Esophagus muscularis mucosa (tissue), 4 donors: ENCODE results near the gene KANTR. TPM values are rescaled to one million over a fixed set of nuclear protein-coding genes. Genes with fewer than 3 reads are reported as not detected.

Experiments
- DNase-seq: peaks from one replicate; pipeline ENCODE4 v3.0.0-alpha.2; 2017; ENCODE audit errors: extremely low spot score
- H3K27ac ChIP-seq, 4 donors: fragments of 200-600 bp; sonication (generic); replicated peaks in 1 of 4; 1 replicate in 3 of 4; 2 replicates in 1 of 4; pipeline ENCODE4 v1.5.1; 2016 to 2019; ENCODE audit warnings: mild to moderate bottlenecking in 1 of 4
- H3K27me3 ChIP-seq, 4 donors: fragments of 200-600 bp; sonication (generic); one replicate each; pipeline versions ENCODE4 v1.5.1 to v1.6.0; 2016 to 2019
- H3K36me3 ChIP-seq, 4 donors: fragments of 200-600 bp; sonication (generic); one replicate each; pipeline ENCODE4 v1.5.1; 2016 to 2019
- H3K4me1 ChIP-seq, 4 donors: fragments of 200-600 bp; sonication (generic); one replicate each; pipeline ENCODE4 v1.5.1; 2016 to 2019
- H3K4me3 ChIP-seq, 4 donors: fragments of 200-600 bp; sonication (generic); 1 replicate in 2 of 4; 2 replicates in 2 of 4; pipeline ENCODE4 v1.5.1; 2016 to 2019; ENCODE audit warnings: mild to moderate bottlenecking in 4 of 4, moderate library complexity in 1 of 4
- H3K9me3 ChIP-seq, 4 donors: fragments of 200-600 bp; sonication (generic); 1 replicate in 3 of 4; 2 replicates in 1 of 4; pipeline ENCODE4 v1.5.1; 2016 to 2019
- EP300 ChIP-seq: sonication (generic); formaldehyde crosslinking; IDR thresholded peaks from one replicate; pipeline ENCODE4 v1.6.1; 2017; ENCODE audit warnings: antibody characterized with exemption
- POLR2A ChIP-seq: fragments of 450-650 bp; IDR thresholded peaks from one replicate; pipeline ENCODE4 v1.6.1; 2017; ENCODE audit warnings: antibody characterized with exemption, moderate library complexity, mild to moderate bottlenecking, low read depth
- POLR2AphosphoS5 ChIP-seq, 2 donors: sonication (generic); formaldehyde crosslinking; IDR thresholded peaks; one replicate each; pipeline ENCODE4 v1.6.1; 2017; ENCODE audit warnings: antibody characterized with exemption in 2 of 2
- WGBS: methylation state at CpG from one replicate; pipeline ENCODE4 v1.1.5; 2018; 5-methylcytosine and 5-hydroxymethylcytosine counted together
- intact Hi-C: fragments of 100-400 bp; cut with DNase I; formaldehyde crosslinking; loops from one replicate; pipeline ENCODE4 v1.15.1; 2023
- total RNA-seq, 4 donors: library from RNA; depleted of rRNA; stranded (reverse); fragments of >200 nt; gene quantifications; one replicate each; pipeline versions ENCODE4 v1.1.0 to v1.2.1, GENCODE V29; 2016
- TF ChIP-seq, protein P1 (sequence below), 3 experiments: fragments of 200-600 bp in 2 of 3; fragments of 450-650 bp in 1 of 3; sonication (generic) in 2 of 3; IDR thresholded peaks; one replicate each; pipeline ENCODE4 v1.5.1; 2017 to 2019; ENCODE audit warnings: antibody characterized with exemption in 3 of 3, mild to moderate bottlenecking in 2 of 3, moderate library complexity in 1 of 3

Gene KANTR
- total RNA-seq, 4 donors from 2014 or later, result 8.3 to 17.4 (median 14.2) TPM

DNA sequence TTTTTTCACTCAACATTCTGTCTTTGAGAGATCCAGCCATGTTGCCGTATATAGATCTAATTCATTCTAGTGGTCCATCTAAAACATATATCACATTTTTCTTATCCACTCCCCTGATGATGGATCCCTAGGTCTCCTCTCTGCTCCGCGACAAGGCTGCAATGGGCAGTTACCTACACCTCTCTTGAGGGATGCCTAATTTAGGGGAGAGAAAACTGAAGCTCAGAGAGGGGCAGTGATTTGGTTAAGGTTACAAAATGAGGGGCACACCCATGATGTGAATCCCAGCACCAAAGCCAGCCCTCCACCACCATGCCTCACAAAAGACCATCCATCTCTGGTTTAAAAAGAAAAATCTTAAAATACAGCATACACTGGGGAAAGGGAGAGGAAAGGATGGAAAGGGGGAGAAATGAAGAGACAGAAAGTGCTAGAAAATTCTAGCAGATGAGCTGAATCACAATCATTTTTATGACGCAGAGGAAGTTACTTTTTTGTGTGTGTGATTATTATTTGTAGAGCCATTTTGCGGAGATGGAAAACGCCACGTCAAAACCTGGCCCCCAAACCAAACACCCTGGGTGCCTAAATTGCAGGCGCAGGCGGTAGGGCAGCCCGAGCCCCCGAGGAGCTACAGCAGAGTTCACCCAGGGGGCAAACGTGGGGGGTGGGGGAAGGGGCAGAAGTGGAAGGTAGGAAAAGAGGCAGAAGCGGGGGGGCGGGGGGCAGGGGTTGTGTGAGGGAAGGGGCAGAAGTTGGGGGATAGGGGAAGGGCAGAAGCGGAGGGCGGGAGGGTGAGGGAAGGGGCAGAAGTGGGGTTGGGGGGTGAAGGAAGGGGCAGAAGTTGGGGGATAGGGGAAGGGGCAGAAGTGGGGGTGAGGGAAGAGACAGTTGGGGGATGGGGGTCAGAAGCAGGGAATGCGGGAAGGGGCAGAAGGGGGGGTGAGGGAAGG, 13.0 kb upstream of the KANTR start:
- Histone ChIP-seq H3K36me3 (peaks cover 6 to 19% (median 19%) of the 10 kb centered on the region in 4 donors), H3K4me3 (peak overlapping the region; percentile 54 to 84 (median 78)), H3K27me3 (no peaks in the 10 kb centered on the region), H3K27ac (peak overlapping the region; percentile 74 to 97 (median 90)), H3K4me1 (peaks cover 2 to 26% (median 18%) of the 10 kb centered on the region in 4 donors), H3K9me3 (no peaks in the 10 kb centered on the region)
- intact Hi-C loops, result no loop called here
- TF ChIP-seq POLR2AphosphoS5 (IDR thresholded peaks at IDR 0.05) (peak in 1 of 2 donors; percentile 26), POLR2A (no peak)
- TF ChIP-seq, protein P1, sequence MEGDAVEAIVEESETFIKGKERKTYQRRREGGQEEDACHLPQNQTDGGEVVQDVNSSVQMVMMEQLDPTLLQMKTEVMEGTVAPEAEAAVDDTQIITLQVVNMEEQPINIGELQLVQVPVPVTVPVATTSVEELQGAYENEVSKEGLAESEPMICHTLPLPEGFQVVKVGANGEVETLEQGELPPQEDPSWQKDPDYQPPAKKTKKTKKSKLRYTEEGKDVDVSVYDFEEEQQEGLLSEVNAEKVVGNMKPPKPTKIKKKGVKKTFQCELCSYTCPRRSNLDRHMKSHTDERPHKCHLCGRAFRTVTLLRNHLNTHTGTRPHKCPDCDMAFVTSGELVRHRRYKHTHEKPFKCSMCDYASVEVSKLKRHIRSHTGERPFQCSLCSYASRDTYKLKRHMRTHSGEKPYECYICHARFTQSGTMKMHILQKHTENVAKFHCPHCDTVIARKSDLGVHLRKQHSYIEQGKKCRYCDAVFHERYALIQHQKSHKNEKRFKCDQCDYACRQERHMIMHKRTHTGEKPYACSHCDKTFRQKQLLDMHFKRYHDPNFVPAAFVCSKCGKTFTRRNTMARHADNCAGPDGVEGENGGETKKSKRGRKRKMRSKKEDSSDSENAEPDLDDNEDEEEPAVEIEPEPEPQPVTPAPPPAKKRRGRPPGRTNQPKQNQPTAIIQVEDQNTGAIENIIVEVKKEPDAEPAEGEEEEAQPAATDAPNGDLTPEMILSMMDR (IDR thresholded peaks at IDR 0.05), result no peak
- WGBS, result 46% methylated on average over 11 of the region's 17 CpGs
- DNase-seq, result no peak

DNA sequence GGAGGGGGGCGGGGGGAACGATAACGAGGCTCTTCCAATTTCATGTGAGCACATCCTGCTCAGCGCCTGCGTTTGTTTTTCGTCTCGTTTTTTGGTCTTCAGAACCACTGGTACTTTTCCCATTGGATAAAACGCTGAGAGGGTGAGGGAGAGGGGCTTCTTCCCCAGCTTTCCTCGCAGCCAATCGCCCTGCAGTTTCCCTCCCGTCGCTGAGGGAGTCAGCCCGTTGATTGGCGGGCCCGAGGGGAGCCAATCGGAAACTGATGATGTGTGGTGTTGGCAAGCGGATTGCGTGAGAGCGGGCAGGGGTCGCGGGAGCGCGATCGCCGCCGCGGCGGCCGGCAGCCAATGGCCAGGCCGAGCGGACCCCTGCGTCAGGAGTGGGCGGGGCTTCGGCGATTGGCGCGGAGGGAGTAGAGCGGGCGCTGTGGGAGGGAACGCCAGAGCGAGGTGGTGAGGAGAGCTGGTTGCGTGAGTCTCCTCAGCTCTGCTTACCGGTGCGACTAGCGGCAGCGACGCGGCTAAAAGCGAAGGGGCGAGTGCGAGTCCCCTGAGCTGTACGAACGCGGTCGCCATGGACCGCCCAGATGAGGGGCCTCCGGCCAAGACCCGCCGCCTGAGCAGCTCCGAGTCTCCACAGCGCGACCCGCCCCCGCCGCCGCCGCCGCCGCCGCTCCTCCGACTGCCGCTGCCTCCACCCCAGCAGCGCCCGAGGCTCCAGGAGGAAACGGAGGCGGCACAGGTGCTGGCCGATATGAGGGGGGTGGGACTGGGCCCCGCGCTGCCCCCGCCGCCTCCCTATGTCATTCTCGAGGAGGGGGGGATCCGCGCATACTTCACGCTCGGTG, 11.8 kb upstream of the KANTR start, which contains the start of gene TSPYL2:
TSS of gene TSPYL2 (plus strand) at position 443 of the 848 bp plus-strand sequence. CDS start at position 575, 132 bp downstream.
- Histone ChIP-seq H3K36me3 (peaks cover 6 to 24% (median 22%) of the 10 kb centered on the region in 4 donors), H3K4me1 (peaks cover 2 to 37% (median 29%) of the 10 kb centered on the region in 4 donors), H3K27ac (peak within 1 kb of the TSS; percentile 93 to 97 (median 94)), H3K9me3 (no peaks in the 10 kb centered on the region), H3K4me3 (peak within 1 kb of the TSS; percentile 77 to 86 (median 81)), H3K27me3 (no peaks in the 10 kb centered on the region)
- WGBS, result 55% methylated on average over 47 of the region's 86 CpGs
- DNase-seq, result peak; percentile 98
- intact Hi-C loops, result no loop called here
- peak; percentile 97 for TF ChIP-seq POLR2A
- TF ChIP-seq EP300, result no peak
- TF ChIP-seq, protein P1 (IDR thresholded peaks at IDR 0.05), result peak in 1 of 3 experiments; percentile 10
- peak; percentile 99 to 100 for TF ChIP-seq POLR2AphosphoS5 (IDR thresholded peaks at IDR 0.05)

DNA sequence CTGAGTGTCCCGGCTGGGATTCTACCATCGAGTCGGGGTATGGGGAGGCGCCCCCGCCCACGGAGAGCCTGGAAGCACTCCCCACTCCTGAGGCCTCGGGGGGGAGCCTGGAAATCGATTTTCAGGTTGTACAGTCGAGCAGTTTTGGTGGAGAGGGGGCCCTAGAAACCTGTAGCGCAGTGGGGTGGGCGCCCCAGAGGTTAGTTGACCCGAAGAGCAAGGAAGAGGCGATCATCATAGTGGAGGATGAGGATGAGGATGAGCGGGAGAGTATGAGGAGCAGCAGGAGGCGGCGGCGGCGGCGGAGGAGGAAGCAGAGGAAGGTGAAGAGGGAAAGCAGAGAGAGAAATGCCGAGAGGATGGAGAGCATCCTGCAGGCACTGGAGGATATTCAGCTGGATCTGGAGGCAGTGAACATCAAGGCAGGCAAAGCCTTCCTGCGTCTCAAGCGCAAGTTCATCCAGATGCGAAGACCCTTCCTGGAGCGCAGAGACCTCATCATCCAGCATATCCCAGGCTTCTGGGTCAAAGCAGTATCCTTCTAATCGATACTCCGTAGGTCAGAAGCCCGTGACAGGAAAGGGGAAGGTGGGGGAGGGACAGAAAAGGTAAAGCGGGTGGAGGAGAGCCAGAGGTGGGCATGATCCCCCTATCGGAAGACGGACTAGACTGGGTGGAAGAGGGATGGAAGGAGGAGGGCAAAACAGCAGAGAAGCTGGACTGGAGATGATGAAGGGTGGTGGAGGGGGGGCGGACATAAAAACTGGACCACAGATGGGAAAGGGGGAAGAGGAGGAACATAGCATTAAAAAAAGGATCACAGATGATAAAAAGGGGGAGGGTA, 10.9 kb upstream of the KANTR start:
- intact Hi-C loops, result no loop called here
- DNase-seq, result no peak
- peaks cover 6 to 24% (median 22%) of the 10 kb centered on the region in 4 donors for H3K36me3 ChIP-seq
- peaks cover 7 to 46% (median 38%) of the 10 kb centered on the region in 4 donors for H3K4me1 ChIP-seq
- no peak for TF ChIP-seq POLR2AphosphoS5 (IDR thresholded peaks at IDR 0.05)
- TF ChIP-seq POLR2A, result no peak
- TF ChIP-seq, protein P1 (IDR thresholded peaks at IDR 0.05), result no peak
- no peak for TF ChIP-seq EP300
- H3K27ac ChIP-seq, result peak overlapping the region; percentile 93 to 97 (median 94)
- H3K4me3 ChIP-seq, result peak overlapping the region; percentile 77 to 86 (median 81)
- WGBS, result 39% methylated on average over 22 of the region's 31 CpGs
- no peaks in the 10 kb centered on the region for H3K9me3 ChIP-seq
- no peaks in the 10 kb centered on the region for H3K27me3 ChIP-seq

DNA sequence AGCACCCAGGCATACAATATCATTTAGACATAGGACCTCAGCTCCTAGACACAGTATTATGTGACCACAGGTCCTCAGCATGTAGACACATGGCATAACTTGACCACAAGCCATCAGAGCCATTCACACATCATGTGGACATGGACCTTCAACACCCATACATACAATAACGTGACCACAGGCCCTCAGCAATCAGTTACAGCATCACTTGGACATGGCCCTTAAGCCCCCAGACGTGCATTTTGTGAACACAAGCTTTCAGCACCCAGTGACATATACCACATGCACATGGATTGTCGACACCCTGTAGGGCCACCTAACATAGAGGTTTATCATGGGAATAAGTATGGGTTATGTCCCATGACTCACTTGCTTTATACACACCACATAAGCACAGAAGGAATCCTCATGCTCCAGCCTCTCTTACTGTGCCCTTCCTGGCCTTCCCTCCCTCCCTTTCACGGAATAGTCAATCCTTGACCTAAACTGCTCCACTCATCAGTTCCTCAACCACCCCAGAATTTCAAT, 9.8 kb upstream of the KANTR start:
- DNase-seq, result no peak
- intact Hi-C loops, result no loop called here
- H3K27me3 ChIP-seq, result no peaks in the 10 kb centered on the region
- peak in 1 of 2 donors; percentile 43 for TF ChIP-seq POLR2AphosphoS5 (IDR thresholded peaks at IDR 0.05)
- TF ChIP-seq, protein P1 (IDR thresholded peaks at IDR 0.05), result no peak
- TF ChIP-seq POLR2A, result no peak
- TF ChIP-seq EP300, result no peak
- H3K4me3 ChIP-seq, result peak overlapping the region; percentile 77 to 86 (median 81)
- 47% methylated on average over 4 of the region's 4 CpGs for WGBS
- H3K36me3 ChIP-seq, result peaks cover 6 to 24% (median 22%) of the 10 kb centered on the region in 4 donors
- peak overlapping the region; percentile 93 to 97 (median 94) for H3K27ac ChIP-seq
- peaks cover 7 to 53% (median 43%) of the 10 kb centered on the region in 4 donors for H3K4me1 ChIP-seq
- no peaks in the 10 kb centered on the region for H3K9me3 ChIP-seq
